ENCODE results near the gene KCND3. TPM values are rescaled to one million over a fixed set of nuclear protein-coding genes. Genes with fewer than 3 reads are reported as not detected.

Gene KCND3
- total RNA-seq, 1 donor from 2014 or later: 0.15 TPM

DNA sequence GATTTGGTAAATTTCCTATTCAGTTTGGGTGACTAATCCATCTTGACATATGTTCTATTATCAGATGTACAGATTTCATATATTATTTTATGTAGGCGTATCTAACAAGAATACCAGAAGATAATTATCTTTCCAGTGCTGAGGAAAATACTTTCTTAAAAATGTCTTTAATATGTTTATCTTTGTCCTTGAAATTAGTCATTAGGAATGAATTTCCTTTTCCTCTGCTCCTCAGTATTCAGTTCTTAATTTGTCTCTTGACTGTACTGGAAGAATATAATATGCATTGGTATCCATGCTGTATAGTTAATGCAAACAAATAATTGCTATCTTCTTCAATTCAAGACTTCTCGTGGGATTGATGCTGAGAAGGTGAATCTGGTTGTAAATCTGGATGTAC is 227.1 kb downstream of the KCND3 start:
- Mint-ChIP-seq H3K4me3 (ENCODE audit: unreplicated experiment) (no peak overlapping the region), H3K27me3 (ENCODE audit: unreplicated experiment) (no peaks in the 10 kb centered on the region), H3K27ac (ENCODE audit: unreplicated experiment) (no peak overlapping the region), H3K9me3 (ENCODE audit: unreplicated experiment) (no peaks in the 10 kb centered on the region), H3K36me3 (ENCODE audit: low read depth, unreplicated experiment) (peaks cover 14% of the 10 kb centered on the region), H3K4me1 (ENCODE audit: unreplicated experiment) (peaks cover 3% of the 10 kb centered on the region)
- no peak for DNase-seq (ENCODE audit: low spot score)
- TF ChIP-seq CTCF (IDR thresholded peaks at IDR 0.05; ENCODE audit: unreplicated experiment): no peak

DNA sequence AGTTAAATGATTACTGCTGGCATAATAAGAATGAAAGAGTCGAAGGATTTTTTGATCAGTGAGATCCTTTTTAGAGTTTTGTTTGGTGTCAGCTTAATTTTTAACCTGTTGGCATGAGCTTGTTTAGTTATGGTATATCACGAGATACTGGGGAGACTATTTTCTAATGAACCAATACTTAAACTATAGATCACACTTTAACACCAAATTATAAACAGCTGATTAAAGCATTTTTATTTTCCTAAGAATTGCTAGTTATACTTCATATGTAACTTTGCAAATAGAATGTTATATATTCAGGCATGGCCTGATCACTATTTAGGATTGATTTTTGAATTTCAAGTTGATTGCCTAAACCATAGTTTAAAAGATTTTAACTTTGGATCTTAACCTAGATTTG is 227.8 kb downstream of the KCND3 start:
- Mint-ChIP-seq H3K36me3 (ENCODE audit: low read depth, unreplicated experiment) (peaks cover 14% of the 10 kb centered on the region), H3K9me3 (ENCODE audit: unreplicated experiment) (no peaks in the 10 kb centered on the region), H3K27me3 (ENCODE audit: unreplicated experiment) (no peaks in the 10 kb centered on the region), H3K4me1 (ENCODE audit: unreplicated experiment) (peaks cover 4% of the 10 kb centered on the region), H3K27ac (ENCODE audit: unreplicated experiment) (no peak overlapping the region), H3K4me3 (ENCODE audit: unreplicated experiment) (no peak overlapping the region)
- TF ChIP-seq CTCF (IDR thresholded peaks at IDR 0.05; ENCODE audit: unreplicated experiment): no peak
- DNase-seq (ENCODE audit: low spot score): no peak

GRCh38 chr1:111758373-111758772 is 231.1 kb downstream of the KCND3 start:
- no peak for DNase-seq (ENCODE audit: low spot score)
- peaks cover 14% of the 10 kb centered on the region for H3K36me3 Mint-ChIP-seq (ENCODE audit: low read depth, unreplicated experiment)
- peak overlapping the region; percentile 25 for H3K27ac Mint-ChIP-seq (ENCODE audit: unreplicated experiment)
- H3K4me1 Mint-ChIP-seq (ENCODE audit: unreplicated experiment): peaks cover 23% of the 10 kb centered on the region
- peaks cover 5% of the 10 kb centered on the region for H3K27me3 Mint-ChIP-seq (ENCODE audit: unreplicated experiment)
- peaks cover 5% of the 10 kb centered on the region for H3K9me3 Mint-ChIP-seq (ENCODE audit: unreplicated experiment)
- no peak for TF ChIP-seq CTCF (IDR thresholded peaks at IDR 0.05; ENCODE audit: unreplicated experiment)
- H3K4me3 Mint-ChIP-seq (ENCODE audit: unreplicated experiment): no peak overlapping the region

DNA sequence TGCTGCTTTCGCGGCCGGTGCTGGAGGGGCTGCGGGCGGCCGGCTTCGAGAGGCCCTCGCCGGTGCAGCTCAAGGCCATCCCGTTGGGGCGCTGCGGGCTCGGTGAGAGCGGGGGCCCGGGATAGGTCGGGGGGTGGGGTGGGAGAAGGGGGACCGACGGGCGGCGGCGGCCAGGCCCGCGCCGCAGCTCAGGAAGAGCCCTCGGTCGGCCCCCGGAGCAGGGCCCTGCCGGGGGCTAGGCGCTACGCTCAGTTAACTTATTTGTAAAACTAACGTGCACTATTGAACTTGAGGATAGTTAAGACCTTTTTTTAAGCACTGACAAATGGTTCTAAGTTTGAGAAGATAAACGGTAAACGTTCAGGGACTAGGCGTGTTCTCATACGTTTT is 233.3 kb downstream of the KCND3 start:
- Mint-ChIP-seq H3K9me3 (ENCODE audit: unreplicated experiment) (peaks cover 5% of the 10 kb centered on the region), H3K36me3 (ENCODE audit: low read depth, unreplicated experiment) (peaks cover 9% of the 10 kb centered on the region), H3K4me1 (ENCODE audit: unreplicated experiment) (peaks cover 23% of the 10 kb centered on the region), H3K27ac (ENCODE audit: unreplicated experiment) (peak overlapping the region; percentile 8), H3K4me3 (ENCODE audit: unreplicated experiment) (peak overlapping the region; percentile 95), H3K27me3 (ENCODE audit: unreplicated experiment) (peaks cover 5% of the 10 kb centered on the region)
- TF ChIP-seq CTCF (IDR thresholded peaks at IDR 0.05; ENCODE audit: unreplicated experiment): no peak
- DNase-seq (ENCODE audit: low spot score): no peak

DNA sequence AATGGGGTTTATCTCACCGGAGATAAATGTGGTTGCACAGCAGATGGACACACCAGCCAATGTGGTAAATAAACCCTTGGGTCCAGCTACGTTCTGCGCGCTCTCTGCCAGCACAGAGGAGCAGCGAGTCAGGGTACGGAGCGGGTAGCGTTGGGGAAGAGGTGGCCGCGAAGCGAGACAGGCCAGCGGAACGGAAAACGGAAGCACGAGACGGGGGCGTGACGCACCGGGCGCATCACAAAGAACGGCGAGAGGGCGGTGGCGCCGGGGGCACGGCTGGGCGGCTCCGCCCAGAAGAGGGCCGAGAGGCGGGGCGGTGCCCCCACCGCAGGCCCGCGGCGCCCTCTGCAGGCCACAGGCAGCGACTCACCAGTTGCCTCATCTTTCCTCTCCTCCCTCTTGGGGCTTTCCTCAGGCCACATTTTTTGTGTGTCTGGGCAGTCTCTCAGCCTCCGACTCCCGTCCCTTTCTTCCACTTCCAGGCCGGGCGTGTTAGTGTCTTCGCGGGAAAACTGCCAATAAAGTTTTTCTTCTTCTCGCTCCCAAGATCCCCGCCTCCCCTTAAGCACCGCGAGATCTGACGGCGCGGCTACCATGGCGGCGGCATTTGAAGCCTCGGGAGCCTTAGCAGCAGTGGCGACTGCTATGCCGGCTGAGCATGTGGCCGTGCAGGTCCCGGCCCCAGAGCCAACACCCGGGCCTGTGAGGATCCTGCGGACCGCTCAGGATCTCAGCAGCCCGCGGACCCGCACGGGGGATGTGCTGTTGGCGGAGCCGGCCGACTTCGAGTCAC is 233.9 kb downstream of the KCND3 start, which contains the start of gene DDX20:
Gene DDX20 (plus strand): TSS at position 571 of the 793 bp plus-strand sequence. CDS start 24 bp downstream, at position 595.
- peak; percentile 92 for DNase-seq (ENCODE audit: low spot score)
- Mint-ChIP-seq H3K36me3 (ENCODE audit: low read depth, unreplicated experiment) (peaks cover 4% of the 10 kb centered on the region), H3K4me3 (ENCODE audit: unreplicated experiment) (peak within 1 kb of the TSS; percentile 95), H3K27ac (ENCODE audit: unreplicated experiment) (peak within 1 kb of the TSS; percentile 98), H3K4me1 (ENCODE audit: unreplicated experiment) (peaks cover 23% of the 10 kb centered on the region), H3K9me3 (ENCODE audit: unreplicated experiment) (peaks cover 5% of the 10 kb centered on the region), H3K27me3 (ENCODE audit: unreplicated experiment) (peaks cover 5% of the 10 kb centered on the region)
- peak; percentile 67 for TF ChIP-seq CTCF (IDR thresholded peaks at IDR 0.05; ENCODE audit: unreplicated experiment)
